Mucosa of rectum (tissue), 2 donors: ENCODE results near the gene PRSS36.

Experiments
- H3K27ac ChIP-seq, 2 donors: one replicate each; pipeline ENCODE4 v1.7.0; 2013; ENCODE audit warnings: inconsistent platforms in 2 of 2, low read depth in 2 of 2, low read length in 2 of 2
- H3K27me3 ChIP-seq, 2 donors: one replicate each; pipeline ENCODE4 v1.7.0; 2013; ENCODE audit warnings: low read length in 2 of 2; ENCODE audit not compliant: control insufficient read depth in 2 of 2, insufficient read depth in 2 of 2
- H3K36me3 ChIP-seq, 2 donors: one replicate each; pipeline ENCODE4 v1.7.0; 2013; ENCODE audit warnings: low read length in 2 of 2; ENCODE audit not compliant: control insufficient read depth in 2 of 2, insufficient read depth in 2 of 2
- H3K4me1 ChIP-seq, 2 donors: one replicate each; pipeline ENCODE4 v1.7.0; 2013; ENCODE audit warnings: low read length in 2 of 2, mild to moderate bottlenecking in 1 of 2; ENCODE audit not compliant: control insufficient read depth in 2 of 2, insufficient read depth in 2 of 2
- H3K4me3 ChIP-seq, 2 donors: one replicate each; pipeline ENCODE4 v1.7.0; 2013; ENCODE audit warnings: low read length in 2 of 2
- H3K9ac ChIP-seq, 2 donors: one replicate each; pipeline ENCODE4 v1.7.0; 2013; ENCODE audit warnings: low read length in 2 of 2, low read depth in 1 of 2, mild to moderate bottlenecking in 1 of 2
- H3K9me3 ChIP-seq, 2 donors: one replicate each; pipeline ENCODE4 v1.7.0; 2013; ENCODE audit warnings: low read length in 2 of 2; ENCODE audit not compliant: control insufficient read depth in 2 of 2
- donor health status: healthy.
- donor health status: Normal muscosa, but diverticular disease.

PRSS36 gene

DNA sequence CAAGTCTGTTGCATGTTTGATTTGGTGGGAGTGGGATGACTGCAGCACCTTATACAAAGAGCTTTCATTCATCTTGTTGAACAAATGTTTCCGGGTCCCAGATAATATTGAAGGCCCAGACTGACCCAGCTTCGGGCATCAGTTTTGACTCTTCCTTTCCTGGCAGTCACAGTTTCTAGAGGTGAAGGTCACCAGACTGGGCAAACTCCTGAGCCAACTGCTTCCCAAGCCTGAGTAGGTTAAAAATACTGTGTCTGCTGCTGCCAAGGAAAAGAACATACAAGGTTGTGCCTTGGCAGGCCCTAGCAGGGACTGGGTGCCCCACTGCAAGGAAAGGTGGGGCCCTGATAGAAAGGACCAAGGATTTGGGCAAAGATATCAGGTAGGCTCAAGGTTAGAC is 37.2 kb downstream of the PRSS36 start:
- H3K4me1 ChIP-seq = peaks cover 19 to 20% of the 10 kb centered on the region in 2 donors
- no peak overlapping the region for H3K4me3 ChIP-seq
- peaks cover 23 to 30% of the 10 kb centered on the region in 2 donors for H3K36me3 ChIP-seq
- H3K27ac ChIP-seq = peak overlapping the region; percentile 20 to 68
- H3K9me3 ChIP-seq = no peaks in the 10 kb centered on the region
- no peaks in the 10 kb centered on the region for H3K27me3 ChIP-seq
- no peak overlapping the region for H3K9ac ChIP-seq

DNA sequence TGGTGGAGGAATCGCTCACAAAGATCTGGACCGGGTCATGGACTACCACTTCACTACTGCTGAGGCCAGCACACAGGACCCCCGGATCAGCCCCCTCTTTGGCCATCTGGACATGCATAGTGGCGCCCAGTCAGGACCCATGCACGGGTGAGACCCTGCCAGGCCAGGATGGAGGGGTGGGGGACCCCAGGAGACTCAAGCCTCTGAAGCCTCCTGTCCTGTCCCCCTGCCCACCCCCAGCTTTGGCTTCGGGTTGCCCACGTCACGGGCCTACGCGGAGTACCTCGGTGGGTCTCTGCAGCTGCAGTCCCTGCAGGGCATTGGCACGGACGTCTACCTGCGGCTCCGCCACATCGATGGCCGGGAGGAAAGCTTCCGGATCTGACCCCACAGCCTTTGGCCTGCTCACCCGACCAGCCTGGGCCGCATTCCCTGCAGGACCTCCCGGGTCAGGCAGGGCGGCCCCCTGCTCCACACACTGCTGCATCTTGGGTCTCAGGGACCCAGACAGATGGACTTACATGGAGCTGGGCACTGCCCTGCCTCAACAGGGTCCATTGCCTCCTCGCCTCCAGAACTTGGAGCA is 37.9 kb downstream of the PRSS36 start:
- H3K4me3 ChIP-seq = no peak overlapping the region
- no peaks in the 10 kb centered on the region for H3K9me3 ChIP-seq
- H3K27ac ChIP-seq = no peak overlapping the region
- H3K4me1 ChIP-seq = peaks cover 19% of the 10 kb centered on the region in 2 donors
- no peaks in the 10 kb centered on the region for H3K27me3 ChIP-seq
- no peak overlapping the region for H3K9ac ChIP-seq
- H3K36me3 ChIP-seq = peaks cover 23 to 30% of the 10 kb centered on the region in 2 donors

DNA sequence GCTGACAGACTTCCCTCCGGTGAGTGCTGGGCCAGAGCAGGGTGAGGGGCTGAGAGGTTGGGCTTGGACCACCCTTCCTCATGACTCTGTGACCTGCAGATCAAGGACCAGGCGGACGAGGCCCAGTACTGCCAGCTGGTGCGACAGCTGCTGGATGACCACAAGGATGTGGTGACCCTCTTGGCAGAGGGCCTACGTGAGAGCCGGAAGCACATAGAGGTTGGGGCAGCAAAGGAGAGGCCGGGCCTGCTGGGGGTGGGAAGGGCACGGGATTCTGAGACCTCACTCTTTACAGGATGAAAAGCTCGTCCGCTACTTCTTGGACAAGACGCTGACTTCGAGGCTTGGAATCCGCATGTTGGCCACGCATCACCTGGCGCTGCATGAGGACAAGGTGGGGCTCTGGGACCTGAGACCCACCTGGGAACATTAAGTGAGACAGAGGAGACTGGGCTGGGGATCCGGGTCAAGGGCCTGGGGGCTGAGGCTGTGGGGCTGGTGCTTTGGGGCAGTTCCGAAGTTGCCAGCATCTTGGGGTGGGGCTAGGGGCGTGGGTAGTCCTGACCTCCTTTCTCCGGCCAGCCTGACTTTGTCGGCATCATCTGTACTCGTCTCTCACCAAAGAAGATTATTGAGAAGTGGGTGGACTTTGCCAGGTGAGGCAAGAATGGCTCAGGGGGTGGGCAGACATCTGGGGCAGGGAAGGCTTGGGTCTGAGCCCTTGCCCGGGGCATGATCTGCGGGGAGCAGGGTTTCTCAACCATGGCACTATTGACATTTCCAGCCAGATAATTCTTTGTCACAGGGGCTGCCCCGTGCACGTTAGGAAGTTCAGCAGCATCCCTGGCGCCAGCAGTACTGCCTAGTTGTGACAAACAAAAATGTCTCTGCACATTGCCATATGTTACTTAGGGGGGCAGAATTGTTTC is 39.5 kb downstream of the PRSS36 start:
- H3K27ac ChIP-seq = no peak overlapping the region
- H3K4me1 ChIP-seq = peaks cover 21 to 22% of the 10 kb centered on the region in 2 donors
- H3K9me3 ChIP-seq = no peaks in the 10 kb centered on the region
- no peak overlapping the region for H3K4me3 ChIP-seq
- peaks cover 23 to 30% of the 10 kb centered on the region in 2 donors for H3K36me3 ChIP-seq
- no peak overlapping the region for H3K9ac ChIP-seq
- H3K27me3 ChIP-seq = no peaks in the 10 kb centered on the region

DNA sequence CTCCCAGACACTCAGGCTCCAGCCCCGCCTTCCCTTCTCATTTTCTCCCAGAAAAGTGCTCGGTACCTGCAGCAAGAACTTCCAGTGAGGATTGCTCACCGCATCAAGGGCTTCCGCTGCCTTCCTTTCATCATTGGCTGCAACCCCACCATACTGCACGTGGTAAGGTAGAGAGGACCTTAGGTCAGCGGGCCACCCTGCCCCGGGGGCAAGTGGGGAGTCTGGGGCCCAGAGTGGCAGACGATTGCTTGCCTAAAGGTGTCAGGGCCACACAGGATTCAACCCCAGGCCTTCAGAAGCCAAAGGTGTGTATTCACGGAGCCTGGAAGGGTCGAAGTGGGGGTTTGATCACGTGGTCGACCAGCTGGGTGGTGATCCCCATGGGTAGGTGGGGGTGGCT is 40.2 kb downstream of the PRSS36 start:
- no peaks in the 10 kb centered on the region for H3K27me3 ChIP-seq
- no peak overlapping the region for H3K4me3 ChIP-seq
- H3K9ac ChIP-seq = no peak overlapping the region
- peaks cover 19 to 22% of the 10 kb centered on the region in 2 donors for H3K4me1 ChIP-seq
- peaks cover 23 to 30% of the 10 kb centered on the region in 2 donors for H3K36me3 ChIP-seq
- H3K27ac ChIP-seq = no peak overlapping the region
- no peaks in the 10 kb centered on the region for H3K9me3 ChIP-seq

DNA sequence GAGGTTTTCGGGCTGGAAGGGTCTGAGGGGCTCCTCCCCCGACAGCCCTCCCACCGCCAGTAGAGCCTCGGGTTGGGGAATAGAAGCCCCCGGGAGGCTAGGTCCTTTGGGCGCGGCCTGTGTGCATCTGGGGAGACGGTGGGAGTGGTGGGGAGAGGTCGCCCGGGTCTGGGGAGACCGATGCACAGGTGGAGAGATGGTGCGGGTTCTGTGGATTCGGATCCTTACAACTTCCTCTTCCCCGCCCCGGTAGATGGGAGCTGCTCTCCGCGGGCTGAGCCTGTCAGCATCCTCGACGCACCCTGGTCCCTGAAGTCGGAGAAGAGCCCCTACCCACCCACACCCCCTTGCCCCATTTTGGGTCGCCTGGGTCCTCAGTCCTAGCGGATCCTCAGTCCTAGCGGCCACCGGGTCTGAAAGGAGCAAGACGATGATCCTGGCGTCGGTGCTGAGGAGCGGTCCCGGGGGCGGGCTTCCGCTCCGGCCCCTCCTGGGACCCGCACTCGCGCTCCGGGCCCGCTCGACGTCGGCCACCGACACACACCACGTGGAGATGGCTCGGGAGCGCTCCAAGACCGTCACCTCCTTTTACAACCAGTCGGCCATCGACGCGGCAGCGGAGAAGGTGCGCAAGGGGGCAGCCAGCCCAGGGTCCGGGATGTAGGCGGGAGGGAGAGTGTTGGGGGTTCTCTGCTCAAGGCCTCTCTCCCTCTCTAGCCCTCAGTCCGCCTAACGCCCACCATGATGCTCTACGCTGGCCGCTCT is 40.9 kb downstream of the PRSS36 start:
- Histone ChIP-seq H3K4me3 (peak overlapping the region; percentile 74 to 85), H3K9ac (peak overlapping the region; percentile 83 to 92), H3K9me3 (no peaks in the 10 kb centered on the region), H3K4me1 (peaks cover 16 to 21% of the 10 kb centered on the region in 2 donors), H3K27ac (peak overlapping the region; percentile 75 to 76), H3K27me3 (no peaks in the 10 kb centered on the region), H3K36me3 (peaks cover 23 to 30% of the 10 kb centered on the region in 2 donors)

DNA sequence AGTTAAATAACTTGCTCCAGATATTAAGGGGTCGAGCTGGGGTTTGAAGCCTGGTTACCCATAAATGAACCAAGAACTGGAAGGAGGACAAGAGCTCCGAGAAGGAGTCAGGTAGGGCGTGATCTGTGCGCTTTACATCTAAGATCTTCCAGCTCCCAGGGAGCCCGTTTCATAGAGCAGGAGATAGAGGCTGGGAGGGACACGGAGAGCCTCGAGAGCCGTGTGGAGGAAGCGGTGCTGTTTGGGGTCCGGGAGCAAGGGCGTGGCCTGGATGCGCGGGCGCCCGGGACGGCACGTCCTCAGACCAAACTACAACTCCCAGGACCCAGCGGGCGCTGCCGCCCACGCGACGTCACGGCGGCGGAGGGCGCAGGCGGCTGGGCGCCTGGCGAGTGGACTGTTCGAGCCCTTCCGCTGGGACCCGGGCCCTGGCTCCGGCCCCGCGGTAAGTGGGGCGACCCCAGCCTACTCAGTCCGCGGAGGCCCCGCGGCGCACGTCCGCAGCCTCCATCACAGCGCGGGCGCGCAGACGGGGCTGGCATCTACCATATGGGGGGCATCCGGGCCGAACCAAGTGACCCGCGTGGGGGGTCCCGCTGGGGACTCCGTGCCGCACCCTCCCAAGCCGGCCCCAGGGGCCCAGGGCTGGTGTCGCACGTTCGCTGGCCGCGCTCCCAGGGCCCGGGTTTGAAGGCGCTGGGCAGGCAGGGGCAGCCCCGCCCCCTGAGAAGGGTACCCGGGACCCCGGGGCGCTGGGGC is 41.7 kb downstream of the PRSS36 start, which contains the start of gene BCKDK:
BCKDK (plus strand) TSS at position 352 of the 759 bp plus-strand sequence. CDS start 838 bp downstream, outside the sequence.
- no peaks in the 10 kb centered on the region for H3K9me3 ChIP-seq
- peaks cover 23 to 30% of the 10 kb centered on the region in 2 donors for H3K36me3 ChIP-seq
- H3K27ac ChIP-seq = peak within 1 kb of the TSS; percentile 75 to 76
- peaks cover 12 to 14% of the 10 kb centered on the region in 2 donors for H3K4me1 ChIP-seq
- H3K9ac ChIP-seq = peak within 1 kb of the TSS; percentile 83 to 92
- H3K4me3 ChIP-seq = peak within 1 kb of the TSS; percentile 74 to 85
- no peaks in the 10 kb centered on the region for H3K27me3 ChIP-seq

DNA sequence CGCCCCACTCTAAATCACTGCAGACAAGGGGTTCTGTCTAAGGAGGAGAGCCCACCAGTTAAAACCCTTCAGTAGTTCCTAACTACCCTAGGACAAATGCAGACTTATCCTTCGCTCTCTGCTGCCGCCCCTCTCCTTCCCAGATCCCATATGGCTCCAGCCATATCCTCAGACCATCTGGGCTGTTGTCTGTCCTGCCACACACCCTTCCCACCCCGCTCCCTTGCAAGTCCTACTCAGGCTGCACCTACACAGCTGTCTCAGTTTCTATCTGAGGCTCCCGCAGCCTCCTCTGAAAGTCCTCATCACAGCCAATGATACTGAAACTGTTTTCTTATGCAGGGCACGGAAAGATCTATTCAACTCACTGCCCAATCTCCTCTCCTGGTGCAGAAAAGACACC is 42.4 kb downstream of the PRSS36 start:
- Histone ChIP-seq H3K9me3 (no peaks in the 10 kb centered on the region), H3K9ac (no peak overlapping the region), H3K4me3 (peak overlapping the region in 1 of 2 donors; percentile 74), H3K27ac (peak overlapping the region; percentile 75 to 76), H3K27me3 (no peaks in the 10 kb centered on the region), H3K4me1 (peaks cover 12 to 13% of the 10 kb centered on the region in 2 donors), H3K36me3 (peaks cover 22 to 29% of the 10 kb centered on the region in 2 donors)

DNA sequence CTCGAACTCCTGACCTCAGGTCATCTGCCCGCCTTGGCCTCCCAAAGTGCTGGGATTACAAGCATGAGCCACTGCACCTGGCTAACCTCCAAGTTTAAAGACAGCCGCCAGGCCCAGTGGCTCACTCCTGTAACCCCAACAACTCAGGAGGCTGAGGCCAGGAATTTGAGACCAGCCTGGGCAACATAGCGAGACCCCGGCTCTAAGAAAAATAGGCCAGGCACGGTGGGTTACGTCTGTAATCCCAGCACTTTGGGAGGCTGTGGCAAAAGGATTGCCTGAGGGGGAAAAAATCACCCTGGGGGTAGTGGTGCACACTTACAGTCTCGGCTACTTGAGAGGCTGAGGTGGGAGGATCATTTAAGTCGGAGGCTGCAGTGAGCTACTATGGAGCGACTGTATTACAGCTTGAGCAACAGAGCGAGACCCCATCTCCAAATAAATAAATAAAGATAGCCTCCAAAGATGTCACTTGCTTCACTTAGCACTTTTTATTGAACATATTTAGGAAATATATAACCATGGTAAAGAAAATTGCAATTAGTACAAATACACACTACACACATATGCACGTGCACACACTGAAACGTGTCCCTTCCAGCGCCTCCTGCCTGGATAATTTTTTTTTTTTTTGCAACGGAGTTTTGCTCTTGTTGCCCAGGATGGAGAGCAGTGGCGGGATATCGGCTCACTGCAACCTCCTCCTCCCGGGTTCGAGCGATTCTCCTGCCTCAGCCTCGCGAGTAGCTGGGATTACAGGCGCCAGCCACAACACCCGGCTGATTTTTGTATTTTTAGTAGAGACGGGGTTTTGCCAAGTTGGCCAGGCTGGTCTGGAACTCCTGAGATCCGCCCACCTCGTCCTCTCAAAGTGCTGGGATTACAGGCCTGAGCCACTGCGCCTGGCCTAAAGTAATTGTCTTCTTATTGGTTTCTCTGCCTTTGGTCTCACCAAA is 43.1 kb downstream of the PRSS36 start:
- Histone ChIP-seq H3K36me3 (peaks cover 15 to 22% of the 10 kb centered on the region in 2 donors), H3K4me3 (no peak overlapping the region), H3K9ac (no peak overlapping the region), H3K9me3 (no peaks in the 10 kb centered on the region), H3K27ac (no peak overlapping the region), H3K27me3 (no peaks in the 10 kb centered on the region), H3K4me1 (peaks cover 12 to 13% of the 10 kb centered on the region in 2 donors)
